Vagina (tissue), 2 donors: ENCODE data around the gene SVEP1. TPM values are rescaled to one million over a fixed set of nuclear protein-coding genes. Genes with fewer than 3 reads are reported as not detected.

Experiments
- DNase-seq, 2 donors: peaks; one replicate each; pipeline ENCODE4 v3.0.0-alpha.2; 2017; ENCODE audit errors: extremely low spot score in 2 of 2
- H3K27ac ChIP-seq: fragments of 200-600 bp; sonication (generic); one replicate; pipeline ENCODE4 v1.5.1; 2019
- H3K27me3 ChIP-seq: fragments of 200-600 bp; sonication (generic); one replicate; pipeline ENCODE4 v1.5.1; 2019
- H3K36me3 ChIP-seq, 2 donors: fragments of 200-600 bp; sonication (generic); one replicate each; pipeline ENCODE4 v1.5.1; 2017 to 2019
- H3K4me1 ChIP-seq: fragments of 200-600 bp; sonication (generic); one replicate; pipeline ENCODE4 v1.5.1; 2019
- H3K4me3 ChIP-seq, 2 donors: fragments of 200-600 bp; sonication (generic); 1 replicate in 1 of 2; 2 replicates in 1 of 2; pipeline ENCODE4 v1.5.1; 2016 to 2019
- H3K9me3 ChIP-seq: fragments of 200-600 bp; sonication (generic); one replicate; pipeline ENCODE4 v1.5.1; 2019
- CTCF ChIP-seq, 3 experiments: fragments of 450-650 bp in 2 of 3; fragments of 200-600 bp in 1 of 3; sonication (generic) in 1 of 3; IDR thresholded peaks; one replicate each; pipeline ENCODE4 v1.5.1; 2017 to 2019; ENCODE audit warnings: antibody characterized with exemption in 3 of 3, mild to moderate bottlenecking in 2 of 3, moderate library complexity in 2 of 3
- POLR2A ChIP-seq, 2 donors: fragments of 450-650 bp; IDR thresholded peaks; one replicate each; pipeline ENCODE4 v1.6.1; 2017; ENCODE audit warnings: antibody characterized with exemption in 2 of 2, mild to moderate bottlenecking in 2 of 2, moderate library complexity in 2 of 2
- POLR2AphosphoS5 ChIP-seq, 2 donors: sonication (generic); formaldehyde crosslinking; IDR thresholded peaks; one replicate each; pipeline ENCODE4 v1.9.0; 2017; ENCODE audit warnings: antibody characterized with exemption in 2 of 2, mild to moderate bottlenecking in 2 of 2, low read depth in 1 of 2; ENCODE audit not compliant: insufficient read depth in 1 of 2
- intact Hi-C: fragments of 100-400 bp; cut with DNase I; formaldehyde crosslinking; loops from one replicate; pipeline ENCODE4 v1.15.1; 2023
- total RNA-seq: library from RNA; depleted of rRNA; stranded (reverse); fragments of >200 nt; gene quantifications from one replicate; pipeline ENCODE4 v1.2.3, GENCODE V29; 2016

The SVEP1 gene
- total RNA-seq, 1 donor from 2014 or later: 84.5 TPM

DNA sequence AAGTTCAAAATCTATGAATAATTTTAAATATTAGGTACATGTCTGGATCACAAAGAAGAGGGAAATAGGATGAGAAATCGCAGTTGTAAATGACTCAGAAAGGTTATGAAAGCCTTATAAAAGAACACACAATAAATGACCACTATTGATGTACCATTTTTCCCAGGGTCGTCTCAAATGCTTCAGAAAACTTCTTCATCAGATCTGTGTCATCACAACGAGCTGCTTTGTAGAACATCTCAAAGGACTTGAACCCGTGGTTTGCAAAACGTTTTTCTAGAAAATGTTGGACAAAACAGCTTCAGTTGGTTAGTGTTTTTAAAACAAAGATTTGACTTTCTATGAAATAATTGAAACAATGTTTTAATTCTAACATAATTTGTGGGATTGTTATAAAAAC, 100.1 kb downstream of the SVEP1 start:
- no peak for TF ChIP-seq POLR2A (IDR thresholded peaks at IDR 0.05)
- TF ChIP-seq POLR2AphosphoS5 (IDR thresholded peaks at IDR 0.05; ENCODE audit: insufficient read depth in 1 of 2, low read depth in 1 of 2): no peak
- no peak for TF ChIP-seq CTCF (IDR thresholded peaks at IDR 0.05)
- Histone ChIP-seq H3K9me3 (no peaks in the 10 kb centered on the region), H3K36me3 (no peaks in the 10 kb centered on the region), H3K27me3 (no peaks in the 10 kb centered on the region), H3K27ac (no peak overlapping the region), H3K4me1 (no peaks in the 10 kb centered on the region), H3K4me3 (no peak overlapping the region)
- no peak for DNase-seq
- intact Hi-C loops: no loop called here

DNA sequence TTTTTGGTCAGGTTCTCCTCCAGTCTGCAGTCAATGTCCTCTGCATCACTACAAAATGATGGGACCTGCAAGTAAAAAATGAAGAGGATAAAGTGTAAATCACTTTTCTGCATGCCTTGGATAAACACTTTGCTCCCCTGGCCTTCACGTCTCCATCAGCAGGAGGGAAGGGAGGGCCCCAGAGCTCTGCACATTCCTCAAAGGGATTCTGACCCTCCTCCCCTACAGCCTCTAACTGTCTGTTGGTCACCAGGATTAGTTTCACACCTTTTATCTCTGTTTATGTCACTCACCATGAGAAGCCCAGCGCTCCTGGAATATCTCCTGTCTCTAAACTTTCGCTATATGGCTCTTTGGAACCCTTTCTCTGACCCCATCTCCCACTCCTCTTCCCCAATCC, 103.3 kb downstream of the SVEP1 start:
- Histone ChIP-seq H3K36me3 (no peaks in the 10 kb centered on the region), H3K27me3 (no peaks in the 10 kb centered on the region), H3K4me1 (no peaks in the 10 kb centered on the region), H3K4me3 (no peak overlapping the region), H3K27ac (no peak overlapping the region), H3K9me3 (no peaks in the 10 kb centered on the region)
- DNase-seq: no peak
- TF ChIP-seq CTCF (IDR thresholded peaks at IDR 0.05): no peak
- no peak for TF ChIP-seq POLR2A (IDR thresholded peaks at IDR 0.05)
- TF ChIP-seq POLR2AphosphoS5 (IDR thresholded peaks at IDR 0.05; ENCODE audit: insufficient read depth in 1 of 2, low read depth in 1 of 2): no peak
- intact Hi-C loops: no loop called here

DNA sequence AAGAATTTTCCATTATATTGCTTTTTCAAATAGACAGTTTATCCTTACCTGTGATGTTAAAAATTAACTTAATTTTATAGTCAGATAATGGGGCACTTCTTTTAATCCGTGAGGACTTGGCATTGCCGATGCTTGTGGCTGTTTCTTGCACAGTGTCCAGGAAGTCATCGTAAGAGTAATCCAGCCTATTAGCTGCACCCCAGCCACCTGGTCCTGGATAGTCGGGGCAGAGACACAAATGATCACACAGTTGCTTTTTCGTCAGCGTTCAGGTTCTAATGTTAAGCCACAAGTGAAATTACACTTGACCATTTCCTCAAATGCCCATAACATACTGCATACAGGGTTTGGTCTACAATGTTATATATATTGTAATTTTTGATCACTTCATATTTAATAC, 107.4 kb downstream of the SVEP1 start:
- Histone ChIP-seq H3K9me3 (no peaks in the 10 kb centered on the region), H3K4me3 (no peak overlapping the region), H3K27ac (no peak overlapping the region), H3K36me3 (no peaks in the 10 kb centered on the region), H3K27me3 (no peaks in the 10 kb centered on the region), H3K4me1 (no peaks in the 10 kb centered on the region)
- intact Hi-C loops: no loop called here
- no peak for TF ChIP-seq POLR2AphosphoS5 (IDR thresholded peaks at IDR 0.05; ENCODE audit: insufficient read depth in 1 of 2, low read depth in 1 of 2)
- no peak for TF ChIP-seq POLR2A (IDR thresholded peaks at IDR 0.05)
- TF ChIP-seq CTCF (IDR thresholded peaks at IDR 0.05): no peak
- no peak for DNase-seq

DNA sequence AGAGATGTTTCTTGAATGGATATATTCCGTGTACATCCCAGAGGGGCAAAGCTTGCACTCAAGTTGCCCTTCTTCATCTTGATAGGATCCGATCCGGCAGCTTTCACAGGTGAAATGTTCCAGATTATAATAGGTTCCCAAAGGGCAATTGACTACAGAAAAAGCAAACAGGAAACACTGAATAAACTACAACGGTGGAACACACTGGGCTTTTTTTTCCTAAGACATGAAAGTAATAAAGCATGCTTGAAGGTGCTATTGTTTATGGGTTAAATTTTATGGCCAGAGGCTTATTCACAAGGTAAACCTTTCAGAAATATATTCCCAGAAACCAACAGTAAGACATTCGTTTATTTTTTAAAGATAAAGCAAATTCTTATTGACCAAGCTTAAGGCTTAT, 110.6 kb downstream of the SVEP1 start:
- intact Hi-C loops: no loop called here
- Histone ChIP-seq H3K9me3 (no peaks in the 10 kb centered on the region), H3K27me3 (no peaks in the 10 kb centered on the region), H3K27ac (no peak overlapping the region), H3K36me3 (no peaks in the 10 kb centered on the region), H3K4me1 (no peaks in the 10 kb centered on the region), H3K4me3 (no peak overlapping the region)
- DNase-seq: no peak
- TF ChIP-seq POLR2AphosphoS5 (IDR thresholded peaks at IDR 0.05; ENCODE audit: insufficient read depth in 1 of 2, low read depth in 1 of 2) (no peak), POLR2A (IDR thresholded peaks at IDR 0.05) (no peak), CTCF (IDR thresholded peaks at IDR 0.05) (no peak)

- Histone ChIP-seq H3K36me3 (no peaks in the 10 kb centered on the region), H3K4me3 (no peak overlapping the region), H3K27ac (no peak overlapping the region), H3K9me3 (no peaks in the 10 kb centered on the region), H3K27me3 (no peaks in the 10 kb centered on the region), H3K4me1 (no peaks in the 10 kb centered on the region)
- DNase-seq: no peak
- intact Hi-C loops: no loop called here
- TF ChIP-seq POLR2AphosphoS5 (IDR thresholded peaks at IDR 0.05; ENCODE audit: insufficient read depth in 1 of 2, low read depth in 1 of 2): no peak
- no peak for TF ChIP-seq POLR2A (IDR thresholded peaks at IDR 0.05)
- no peak for TF ChIP-seq CTCF (IDR thresholded peaks at IDR 0.05)
Observed at GRCh38 chr9:110465190-110465589, 114.4 kb downstream of the SVEP1 start.
